Mesothelial cell of epicardium (in vitro differentiated cells): ENCODE data around the gene TMEM151B. TPM values are rescaled to one million over a fixed set of nuclear protein-coding genes. Genes with fewer than 3 reads are reported as not detected.
A peak's percentile ranks its signal among the peaks of the same experiment; 100 is the strongest.
"Not testable (repeated sequence)": the region's sequence is repeated elsewhere in the genome, so short reads cannot be mapped to it uniquely, and the experiment has no call there.

Source experiments
- DNase-seq, 2 experiments: peaks; one replicate each; pipeline ENCODE4 v3.0.0; 2021; ENCODE audit warnings: low spot score in 2 of 2; ENCODE audit not compliant: unreplicated experiment in 2 of 2
- H3K27ac Mint-ChIP-seq: 2 replicates; pipeline ENCODE4 v1.8.0; 2021; ENCODE audit warnings: mixed read lengths
- H3K27me3 Mint-ChIP-seq: 2 replicates; pipeline ENCODE4 v1.8.0; 2021; ENCODE audit warnings: low read depth, mixed read lengths
- H3K36me3 Mint-ChIP-seq: 2 replicates; pipeline ENCODE4 v1.8.0; 2021; ENCODE audit warnings: mixed read lengths
- H3K4me1 Mint-ChIP-seq: 2 replicates; pipeline ENCODE4 v1.8.0; 2021; ENCODE audit warnings: mixed read lengths
- H3K4me3 Mint-ChIP-seq: 2 replicates; pipeline ENCODE4 v1.8.0; 2021; ENCODE audit warnings: mild to moderate bottlenecking, moderate library complexity, mixed read lengths
- H3K9me3 Mint-ChIP-seq: 2 replicates; pipeline ENCODE4 v1.8.0; 2021; ENCODE audit warnings: mixed read lengths
- total RNA-seq: library from RNA; stranded (reverse); gene quantifications from 3 replicates; pipeline ENCODE4 v1.2.1, GENCODE V29; 2021
- TF ChIP-seq, protein P1 (sequence below): fragments of 200-600 bp; sonication (generic); IDR thresholded peaks from one replicate; pipeline ENCODE4 v1.5.0; 2021; ENCODE audit warnings: antibody characterized with exemption; ENCODE audit not compliant: unreplicated experiment

Gene TMEM151B
- total RNA-seq, 1 donor from 2014 or later: 0.56 TPM

GRCh38 chr6:44312901-44313788, 42.9 kb downstream of the TMEM151B start, which contains the start of gene AARS2:
Gene AARS2 (minus strand): TSS chr6:44313347. CDS start chr6:44313323, 24 bp downstream.
- H3K36me3 Mint-ChIP-seq: peaks cover 18% of the 10 kb centered on the region
- peak; percentile 69 to 93 for DNase-seq
- H3K9me3 Mint-ChIP-seq: no peaks in the 10 kb centered on the region
- peak within 1 kb of the TSS; percentile 86 for H3K27ac Mint-ChIP-seq
- H3K4me3 Mint-ChIP-seq: peak within 1 kb of the TSS; percentile 98
- peaks cover 11% of the 10 kb centered on the region for H3K4me1 Mint-ChIP-seq
- H3K27me3 Mint-ChIP-seq: peaks cover 28% of the 10 kb centered on the region
- TF ChIP-seq, protein P1, sequence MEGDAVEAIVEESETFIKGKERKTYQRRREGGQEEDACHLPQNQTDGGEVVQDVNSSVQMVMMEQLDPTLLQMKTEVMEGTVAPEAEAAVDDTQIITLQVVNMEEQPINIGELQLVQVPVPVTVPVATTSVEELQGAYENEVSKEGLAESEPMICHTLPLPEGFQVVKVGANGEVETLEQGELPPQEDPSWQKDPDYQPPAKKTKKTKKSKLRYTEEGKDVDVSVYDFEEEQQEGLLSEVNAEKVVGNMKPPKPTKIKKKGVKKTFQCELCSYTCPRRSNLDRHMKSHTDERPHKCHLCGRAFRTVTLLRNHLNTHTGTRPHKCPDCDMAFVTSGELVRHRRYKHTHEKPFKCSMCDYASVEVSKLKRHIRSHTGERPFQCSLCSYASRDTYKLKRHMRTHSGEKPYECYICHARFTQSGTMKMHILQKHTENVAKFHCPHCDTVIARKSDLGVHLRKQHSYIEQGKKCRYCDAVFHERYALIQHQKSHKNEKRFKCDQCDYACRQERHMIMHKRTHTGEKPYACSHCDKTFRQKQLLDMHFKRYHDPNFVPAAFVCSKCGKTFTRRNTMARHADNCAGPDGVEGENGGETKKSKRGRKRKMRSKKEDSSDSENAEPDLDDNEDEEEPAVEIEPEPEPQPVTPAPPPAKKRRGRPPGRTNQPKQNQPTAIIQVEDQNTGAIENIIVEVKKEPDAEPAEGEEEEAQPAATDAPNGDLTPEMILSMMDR: peak; percentile 82

DNA sequence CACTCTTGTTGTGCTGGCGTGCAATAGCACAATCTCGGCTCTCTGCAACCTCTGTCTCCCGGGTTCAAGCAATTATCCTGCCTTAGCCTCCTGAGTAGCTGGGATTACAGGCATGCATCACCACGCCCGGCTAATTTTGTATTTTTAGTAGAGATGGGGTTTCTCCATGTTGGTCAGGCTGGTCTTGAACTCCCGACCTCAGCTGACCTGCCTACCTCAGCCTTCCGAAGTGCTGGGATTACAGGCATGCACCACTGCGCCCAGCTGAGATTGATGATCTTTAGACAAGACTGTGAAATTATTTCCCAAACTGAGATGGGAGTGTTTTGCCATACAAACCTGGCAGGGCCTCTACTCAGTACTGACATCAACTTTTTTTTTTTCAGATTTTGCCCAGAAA, 44.4 kb downstream of the TMEM151B start:
- not testable (repeated sequence) for H3K9me3 Mint-ChIP-seq, H3K4me3 Mint-ChIP-seq, DNase-seq, H3K27ac Mint-ChIP-seq
- Mint-ChIP-seq H3K27me3 (peaks cover 44% of the 10 kb centered on the region), H3K4me1 (peaks cover 11% of the 10 kb centered on the region), H3K36me3 (peaks cover 12% of the 10 kb centered on the region)

- TF ChIP-seq, protein P1: no peak
- no peak overlapping the region for H3K27ac Mint-ChIP-seq
- peaks cover 6% of the 10 kb centered on the region for H3K36me3 Mint-ChIP-seq
- H3K4me3 Mint-ChIP-seq: no peak overlapping the region
- peaks cover 11% of the 10 kb centered on the region for H3K4me1 Mint-ChIP-seq
- peaks cover 51% of the 10 kb centered on the region for H3K27me3 Mint-ChIP-seq
- no peaks in the 10 kb centered on the region for H3K9me3 Mint-ChIP-seq
- DNase-seq: no peak
These were observed 45.3 kb downstream of the TMEM151B start for GRCh38 chr6:44315516-44315915.

DNA sequence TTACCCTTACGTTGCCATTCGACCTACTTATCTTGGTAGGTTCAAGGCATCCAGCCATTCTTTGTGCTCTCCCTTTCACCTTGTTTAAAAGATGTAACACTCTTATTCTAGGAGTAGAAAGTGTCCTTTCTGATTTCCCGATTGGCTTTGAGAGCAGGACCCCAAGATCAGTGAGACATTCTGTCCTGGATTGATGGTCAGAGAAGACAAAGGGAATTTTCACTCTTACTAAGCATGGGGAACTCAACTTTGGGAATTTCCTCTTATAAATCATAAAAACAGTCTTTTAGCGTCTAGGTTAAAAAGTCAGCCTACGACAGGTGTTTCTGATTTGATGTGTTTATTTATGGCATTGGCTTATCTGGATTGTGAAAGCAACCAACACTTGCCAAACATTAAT, 45.7 kb downstream of the TMEM151B start:
- TF ChIP-seq, protein P1: no peak
- Mint-ChIP-seq H3K4me1 (peaks cover 11% of the 10 kb centered on the region), H3K36me3 (peaks cover 1% of the 10 kb centered on the region), H3K4me3 (no peak overlapping the region), H3K27ac (no peak overlapping the region), H3K9me3 (no peaks in the 10 kb centered on the region), H3K27me3 (peaks cover 56% of the 10 kb centered on the region)
- no peak for DNase-seq

GRCh38 chr6:44316481-44316880, 46.2 kb downstream of the TMEM151B start:
- no peak overlapping the region for H3K27ac Mint-ChIP-seq

DNA sequence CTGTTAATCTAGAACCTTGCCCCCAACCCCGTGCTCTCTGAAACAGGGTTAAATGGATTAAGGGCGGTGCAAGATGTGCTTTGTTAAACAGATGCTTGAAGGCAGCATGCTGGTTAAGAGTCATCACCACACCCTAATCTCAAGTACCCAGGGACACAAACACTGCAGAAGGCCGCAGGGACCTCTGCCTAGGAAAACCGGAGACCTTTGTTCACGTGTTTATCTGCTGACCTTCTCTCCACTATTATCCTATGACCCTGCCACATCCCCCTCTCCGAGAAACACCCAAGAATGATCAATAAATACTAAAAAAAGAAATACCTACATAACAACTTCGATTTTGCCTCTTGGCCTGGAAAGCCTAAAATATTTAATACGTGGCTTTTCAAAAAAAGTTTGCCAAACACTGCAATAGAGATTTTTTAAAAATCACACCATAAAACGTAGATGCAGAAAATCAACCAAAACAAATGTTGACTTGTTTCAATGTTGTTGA, 46.9 kb downstream of the TMEM151B start:
- not testable (repeated sequence) for H3K9me3 Mint-ChIP-seq, H3K4me1 Mint-ChIP-seq, H3K4me3 Mint-ChIP-seq, H3K36me3 Mint-ChIP-seq, DNase-seq, H3K27ac Mint-ChIP-seq
- H3K27me3 Mint-ChIP-seq: peaks cover 62% of the 10 kb centered on the region

More at GRCh38 chr6:44316481-44316880, 46.2 kb downstream of the TMEM151B start:
- DNase-seq: no peak
- TF ChIP-seq, protein P1: no peak
- Mint-ChIP-seq H3K9me3 (no peaks in the 10 kb centered on the region), H3K27me3 (peaks cover 60% of the 10 kb centered on the region), H3K4me3 (no peak overlapping the region), H3K4me1 (peaks cover 11% of the 10 kb centered on the region), H3K36me3 (no peaks in the 10 kb centered on the region)
